Measurements from ENCODE around the gene BEST4. TPM values are rescaled to one million over a fixed set of nuclear protein-coding genes. Genes with fewer than 3 reads are reported as not detected.
"Not testable (repeated sequence)": the region's sequence is repeated elsewhere in the genome, so short reads cannot be mapped to it uniquely, and the experiment has no call there.

Gene BEST4
- total RNA-seq, 1 donor from 2014 or later = 0.25 TPM

DNA sequence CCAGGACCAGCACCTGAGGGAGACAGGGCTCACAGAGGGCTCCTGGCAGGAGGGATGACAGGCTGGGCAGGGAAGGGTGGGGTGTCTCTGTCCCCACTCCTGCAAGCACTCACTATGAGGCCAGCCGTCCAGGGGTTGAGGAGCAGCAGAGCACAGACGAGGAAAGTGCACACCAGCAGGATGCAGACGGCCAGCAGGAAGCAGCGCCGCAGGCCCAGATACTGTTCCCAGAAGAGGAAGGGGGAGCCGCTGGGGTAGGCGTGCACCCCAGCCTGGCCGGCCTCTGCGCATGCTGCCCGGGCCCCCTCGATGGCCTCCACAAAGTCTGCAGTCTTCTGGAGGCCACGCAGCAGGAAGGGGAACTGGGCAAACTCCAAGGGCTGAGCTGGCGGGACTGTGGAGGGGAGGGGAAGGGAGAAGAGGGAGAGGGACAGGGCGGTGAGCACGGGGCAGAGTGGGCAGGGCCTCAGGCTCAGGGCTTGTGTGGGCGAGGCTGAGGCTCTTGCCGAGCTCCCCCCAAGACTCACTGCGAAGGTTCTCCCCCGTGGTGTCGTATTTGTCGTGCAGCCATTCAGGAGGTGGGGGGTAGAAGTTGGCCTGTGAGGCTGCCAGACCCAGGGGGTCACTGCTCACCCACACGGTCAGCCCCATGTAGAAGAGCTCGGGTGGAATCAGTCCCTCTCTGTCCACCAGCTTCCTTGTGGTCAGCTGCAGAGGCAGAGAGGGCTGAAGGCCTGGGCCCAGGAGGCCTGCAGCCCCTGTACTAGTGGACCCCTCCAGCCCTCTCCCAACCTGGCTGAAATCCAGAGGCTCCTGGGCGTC is 38.6 kb upstream of the BEST4 start:
- no peak overlapping the region for H3K4me3 ChIP-seq (ENCODE audit: low read depth, low read length)
- DNase-seq (ENCODE audit: low read depth) = no peak
- no peak for TF ChIP-seq CTCF (IDR thresholded peaks at IDR 0.05; ENCODE audit: insufficient read depth, low read length, poor library complexity, severe bottlenecking)

GRCh38 chr1:44824392-44824791 is 36.4 kb upstream of the BEST4 start:
- H3K27me3 ChIP-seq (ENCODE audit: control insufficient read depth, insufficient read depth, low read length); DNase-seq (ENCODE audit: low read depth); H3K4me3 ChIP-seq (ENCODE audit: low read depth, low read length); H3K36me3 ChIP-seq (ENCODE audit: control insufficient read depth, insufficient read depth, low read length): not testable (repeated sequence)

More for the DNA sequence above, 38.6 kb upstream of the BEST4 start:
- no peaks in the 10 kb centered on the region for H3K36me3 ChIP-seq (ENCODE audit: control insufficient read depth, insufficient read depth, low read length)
- H3K27me3 ChIP-seq (ENCODE audit: control insufficient read depth, insufficient read depth, low read length) = no peaks in the 10 kb centered on the region

- no peak for DNase-seq (ENCODE audit: low read depth)
- TF ChIP-seq CTCF (IDR thresholded peaks at IDR 0.05; ENCODE audit: insufficient read depth, low read length, poor library complexity, severe bottlenecking) = no peak
- no peaks in the 10 kb centered on the region for H3K36me3 ChIP-seq (ENCODE audit: control insufficient read depth, insufficient read depth, low read length)
- no peaks in the 10 kb centered on the region for H3K27me3 ChIP-seq (ENCODE audit: control insufficient read depth, insufficient read depth, low read length)
- no peak overlapping the region for H3K4me3 ChIP-seq (ENCODE audit: low read depth, low read length)
Observed at GRCh38 chr1:44822981-44823451, 35.0 kb upstream of the BEST4 start.

DNA sequence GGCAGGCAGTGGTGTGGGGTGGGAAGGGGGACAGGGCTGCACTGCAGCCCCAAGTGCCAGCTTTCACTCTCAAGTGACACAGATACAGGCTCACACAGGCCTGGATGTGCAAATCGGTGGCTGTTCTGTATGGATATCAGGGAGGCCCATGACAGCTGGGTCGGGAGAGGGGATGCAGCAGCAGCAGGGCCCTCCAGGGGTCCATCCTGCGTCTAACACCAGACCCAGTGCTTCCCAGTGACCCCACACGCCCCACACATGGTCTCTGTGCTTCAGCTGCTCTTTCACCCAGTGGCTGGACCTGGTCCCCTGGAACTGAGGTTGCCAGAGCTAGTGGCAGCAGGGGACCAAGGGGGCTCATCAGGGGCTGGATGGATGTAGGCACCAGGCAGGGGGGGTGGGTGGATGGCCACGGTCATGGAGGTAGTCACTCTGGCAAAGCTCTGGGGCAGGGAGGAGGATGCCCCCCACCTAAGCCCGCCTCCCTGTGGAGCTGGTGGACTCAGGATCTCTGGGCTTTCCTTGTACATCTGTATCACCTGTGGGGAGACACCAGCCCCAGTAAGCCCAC is 34.2 kb upstream of the BEST4 start:
- TF ChIP-seq CTCF (IDR thresholded peaks at IDR 0.05; ENCODE audit: insufficient read depth, low read length, poor library complexity, severe bottlenecking) = no peak
- Histone ChIP-seq H3K36me3 (ENCODE audit: control insufficient read depth, insufficient read depth, low read length) (no peaks in the 10 kb centered on the region), H3K4me3 (ENCODE audit: low read depth, low read length) (no peak overlapping the region), H3K27me3 (ENCODE audit: control insufficient read depth, insufficient read depth, low read length) (no peaks in the 10 kb centered on the region)
- DNase-seq (ENCODE audit: low read depth) = no peak

DNA sequence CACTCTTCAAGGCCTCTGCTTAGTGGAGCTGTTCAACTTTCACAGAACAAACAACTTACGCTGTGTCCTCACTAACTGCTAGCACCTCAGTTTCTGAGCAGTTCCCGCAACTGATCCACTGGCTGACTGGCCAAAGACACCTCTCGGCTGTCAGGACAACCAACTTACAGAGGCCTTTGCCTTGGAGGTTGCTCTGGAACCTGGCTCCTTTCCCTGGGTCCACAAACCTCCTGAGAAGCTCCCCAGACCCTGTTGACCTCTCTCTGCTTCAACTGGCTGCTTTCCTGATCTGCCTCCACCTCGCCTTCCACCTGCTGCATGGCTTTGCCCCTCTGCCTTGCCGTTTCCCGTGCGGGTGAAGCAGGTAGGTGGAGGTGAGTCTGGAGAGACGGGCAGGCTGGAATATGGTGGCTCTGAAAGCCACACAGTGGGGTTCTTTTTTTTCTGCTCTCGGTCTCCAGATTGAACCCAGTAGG is 33.3 kb upstream of the BEST4 start:
- no peak for TF ChIP-seq CTCF (IDR thresholded peaks at IDR 0.05; ENCODE audit: insufficient read depth, low read length, poor library complexity, severe bottlenecking)
- Histone ChIP-seq H3K36me3 (ENCODE audit: control insufficient read depth, insufficient read depth, low read length) (no peaks in the 10 kb centered on the region), H3K4me3 (ENCODE audit: low read depth, low read length) (no peak overlapping the region), H3K27me3 (ENCODE audit: control insufficient read depth, insufficient read depth, low read length) (no peaks in the 10 kb centered on the region)
- no peak for DNase-seq (ENCODE audit: low read depth)

DNA sequence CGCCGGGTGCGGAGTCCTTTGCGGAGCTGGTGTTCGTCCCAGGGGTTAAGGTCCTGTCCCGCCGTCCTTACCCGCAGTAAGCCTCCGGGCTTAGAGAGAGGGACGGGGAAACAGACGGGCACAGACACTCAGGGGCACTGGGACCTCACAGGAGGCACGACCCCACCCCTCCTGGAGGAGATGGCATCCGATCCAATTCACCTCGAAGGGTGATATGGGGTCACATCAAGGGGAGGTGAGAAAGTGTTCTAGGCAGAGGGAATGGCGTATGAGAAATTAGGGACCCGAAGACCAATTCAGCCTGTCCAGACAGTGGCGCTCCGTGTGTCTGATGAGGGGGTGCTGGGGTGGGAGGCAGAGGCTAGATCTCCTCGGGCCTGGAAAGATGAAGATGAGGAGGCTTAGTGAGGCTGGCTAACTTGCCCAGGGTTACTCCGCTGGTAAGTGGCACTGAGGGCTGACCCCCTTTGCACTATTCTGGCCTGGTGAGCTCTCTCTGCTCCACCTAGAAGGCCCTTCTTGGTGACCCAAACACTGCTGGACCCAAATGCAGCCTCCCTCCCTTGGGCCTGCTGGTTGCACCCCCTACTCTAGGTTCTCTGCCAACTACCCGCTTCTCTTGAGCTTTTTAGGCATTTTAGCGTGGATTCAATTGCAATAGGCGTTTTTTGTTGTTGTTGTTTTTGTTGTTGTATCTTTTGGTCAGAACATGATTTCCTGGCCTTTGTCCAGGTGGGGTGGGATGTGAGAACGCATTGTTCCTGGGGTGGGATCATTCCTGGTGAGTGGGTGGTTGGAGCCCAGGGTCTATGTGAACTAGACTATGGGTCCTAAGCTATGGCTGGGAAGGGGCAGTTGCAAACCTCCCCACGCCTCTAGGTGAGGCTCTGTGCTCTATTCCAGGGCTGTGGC is 32.6 kb upstream of the BEST4 start:
- no peaks in the 10 kb centered on the region for H3K36me3 ChIP-seq (ENCODE audit: control insufficient read depth, insufficient read depth, low read length)
- peak overlapping the region; percentile 42 for H3K4me3 ChIP-seq (ENCODE audit: low read depth, low read length)
- no peak for DNase-seq (ENCODE audit: low read depth)
- no peak for TF ChIP-seq CTCF (IDR thresholded peaks at IDR 0.05; ENCODE audit: insufficient read depth, low read length, poor library complexity, severe bottlenecking)
- no peaks in the 10 kb centered on the region for H3K27me3 ChIP-seq (ENCODE audit: control insufficient read depth, insufficient read depth, low read length)

Measured in kidney epithelial cell (primary cell).